ENCODE measurements around the gene IVNS1ABP. TPM values are rescaled to one million over a fixed set of nuclear protein-coding genes. Genes with fewer than 3 reads are reported as not detected.
"Not testable (repeated sequence)": the region's sequence is repeated elsewhere in the genome, so short reads cannot be mapped to it uniquely, and the experiment has no call there.

Gene IVNS1ABP
- total and polyA plus RNA-seq, 9 donors: 52.2 to 79.6 (median 61.4) TPM

DNA sequence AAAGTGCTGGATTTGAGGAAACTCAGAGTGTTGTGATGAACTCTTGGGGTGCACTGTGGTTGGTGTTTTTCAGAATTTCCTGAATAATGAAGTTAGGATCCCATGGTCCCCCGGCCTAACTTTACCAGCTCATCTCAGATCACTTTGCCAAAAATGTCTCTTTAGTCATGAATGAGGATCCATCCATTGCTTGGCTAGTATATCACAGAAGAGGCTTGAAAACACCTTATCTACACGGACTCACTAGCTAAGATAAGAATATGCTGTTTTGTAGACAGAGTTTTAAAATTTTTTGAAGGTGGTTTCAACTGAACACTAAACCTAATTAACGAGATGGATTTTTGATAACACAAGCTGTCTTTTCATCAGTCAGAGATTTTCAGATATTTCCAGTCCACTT, 53.8 kb downstream of the IVNS1ABP start:
- H3K27me3 ChIP-seq (ENCODE audit: control insufficient read depth, insufficient read depth, low read length): no peaks in the 10 kb centered on the region
- DNase-seq: no peak
- no peaks in the 10 kb centered on the region for H3K9me3 ChIP-seq (replicated peaks; ENCODE audit: control insufficient read depth, low read depth, low read length)
- no peak overlapping the region for H3K4me3 ChIP-seq (ENCODE audit: low read length)
- no peak overlapping the region for H3K27ac ChIP-seq (ENCODE audit: low read length)
- H3K36me3 ChIP-seq (ENCODE audit: control insufficient read depth, insufficient read depth, low read length): no peaks in the 10 kb centered on the region
- no peaks in the 10 kb centered on the region for H3K4me1 ChIP-seq (ENCODE audit: control insufficient read depth, insufficient read depth, low read length)
- WGBS (ENCODE audit: insufficient coverage): 100% methylated on average over 1 of the region's 3 CpGs

- no peaks in the 10 kb centered on the region for H3K27me3 ChIP-seq (ENCODE audit: control insufficient read depth, insufficient read depth, low read length)
- no peaks in the 10 kb centered on the region for H3K9me3 ChIP-seq (replicated peaks; ENCODE audit: control insufficient read depth, low read depth, low read length)
- no CpG with 5 or more reads among the region's 1 CpG for WGBS (ENCODE audit: insufficient coverage)
- H3K36me3 ChIP-seq (ENCODE audit: control insufficient read depth, insufficient read depth, low read length): no peaks in the 10 kb centered on the region
- no peak overlapping the region for H3K27ac ChIP-seq (ENCODE audit: low read length)
- no peaks in the 10 kb centered on the region for H3K4me1 ChIP-seq (ENCODE audit: control insufficient read depth, insufficient read depth, low read length)
- DNase-seq: no peak
- H3K4me3 ChIP-seq (ENCODE audit: low read length): no peak overlapping the region
These were observed 54.9 kb downstream of the IVNS1ABP start for GRCh38 chr1:185262151-185262550.

DNA sequence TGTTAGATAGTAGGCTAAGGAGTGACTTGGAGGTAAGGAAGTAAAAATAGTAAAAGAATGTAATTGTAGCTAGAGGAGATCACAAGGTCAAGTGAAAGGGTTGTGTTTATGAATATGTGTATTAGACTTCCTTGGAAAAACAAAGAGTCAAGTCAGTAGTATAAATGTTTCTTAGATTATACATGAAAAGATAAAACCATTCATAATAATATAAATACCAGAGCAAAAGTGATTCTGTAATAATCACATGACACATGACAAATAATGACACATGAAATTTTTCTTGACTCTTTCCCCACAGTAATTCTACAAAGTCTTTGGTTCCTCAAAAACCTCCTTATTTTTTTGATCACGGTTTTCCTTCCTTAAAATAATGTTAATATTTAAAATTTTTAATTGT, 56.4 kb downstream of the IVNS1ABP start:
- no CpG with 5 or more reads among the region's 1 CpG for WGBS (ENCODE audit: insufficient coverage)
- Histone ChIP-seq H3K4me1 (ENCODE audit: control insufficient read depth, insufficient read depth, low read length) (no peaks in the 10 kb centered on the region), H3K27me3 (ENCODE audit: control insufficient read depth, insufficient read depth, low read length) (no peaks in the 10 kb centered on the region), H3K36me3 (ENCODE audit: control insufficient read depth, insufficient read depth, low read length) (no peaks in the 10 kb centered on the region), H3K9me3 (replicated peaks; ENCODE audit: control insufficient read depth, low read depth, low read length) (no peaks in the 10 kb centered on the region), H3K27ac (ENCODE audit: low read length) (no peak overlapping the region), H3K4me3 (ENCODE audit: low read length) (no peak overlapping the region)
- DNase-seq: no peak

DNA sequence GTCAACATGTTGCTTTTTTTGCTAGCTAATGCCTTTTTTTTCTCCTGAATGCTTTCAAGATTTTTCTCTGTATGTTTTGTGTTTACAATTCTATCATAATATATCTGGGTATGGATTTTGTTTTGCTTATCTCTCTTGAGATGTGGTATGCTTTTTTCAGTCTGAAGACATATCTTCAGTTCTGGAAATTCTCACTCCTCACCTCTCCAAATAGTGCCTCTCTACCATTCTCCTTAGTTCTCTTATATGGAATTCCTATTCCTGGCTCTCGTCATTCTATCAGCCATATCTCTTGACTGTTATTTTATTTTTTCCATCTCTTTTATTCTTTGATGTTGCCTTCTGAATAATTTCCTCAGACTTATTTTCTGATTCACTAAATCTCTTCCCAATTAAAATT, 58.4 kb downstream of the IVNS1ABP start:
- no peak for DNase-seq
- 80% methylated on average over 1 of the region's 1 CpG for whole genome bisulfite sequencing (ENCODE audit: insufficient coverage)
- no peak overlapping the region for H3K4me3 ChIP-seq (ENCODE audit: low read length)
- no peaks in the 10 kb centered on the region for H3K27me3 ChIP-seq (ENCODE audit: control insufficient read depth, insufficient read depth, low read length)
- H3K36me3 ChIP-seq (ENCODE audit: control insufficient read depth, insufficient read depth, low read length): no peaks in the 10 kb centered on the region
- no peaks in the 10 kb centered on the region for H3K4me1 ChIP-seq (ENCODE audit: control insufficient read depth, insufficient read depth, low read length)
- H3K9me3 ChIP-seq (replicated peaks; ENCODE audit: control insufficient read depth, low read depth, low read length): no peaks in the 10 kb centered on the region
- no peak overlapping the region for H3K27ac ChIP-seq (ENCODE audit: low read length)

GRCh38 chr1:185257950-185258208, 59.2 kb downstream of the IVNS1ABP start:
- no peak for DNase-seq
- Histone ChIP-seq H3K36me3 (ENCODE audit: control insufficient read depth, insufficient read depth, low read length) (no peaks in the 10 kb centered on the region), H3K9me3 (replicated peaks; ENCODE audit: control insufficient read depth, low read depth, low read length) (no peaks in the 10 kb centered on the region), H3K27ac (ENCODE audit: low read length) (no peak overlapping the region), H3K27me3 (ENCODE audit: control insufficient read depth, insufficient read depth, low read length) (no peaks in the 10 kb centered on the region), H3K4me3 (ENCODE audit: low read length) (no peak overlapping the region), H3K4me1 (ENCODE audit: control insufficient read depth, insufficient read depth, low read length) (no peaks in the 10 kb centered on the region)
- WGBS (ENCODE audit: insufficient coverage): no CpG with 5 or more reads among the region's 2 CpGs

DNA sequence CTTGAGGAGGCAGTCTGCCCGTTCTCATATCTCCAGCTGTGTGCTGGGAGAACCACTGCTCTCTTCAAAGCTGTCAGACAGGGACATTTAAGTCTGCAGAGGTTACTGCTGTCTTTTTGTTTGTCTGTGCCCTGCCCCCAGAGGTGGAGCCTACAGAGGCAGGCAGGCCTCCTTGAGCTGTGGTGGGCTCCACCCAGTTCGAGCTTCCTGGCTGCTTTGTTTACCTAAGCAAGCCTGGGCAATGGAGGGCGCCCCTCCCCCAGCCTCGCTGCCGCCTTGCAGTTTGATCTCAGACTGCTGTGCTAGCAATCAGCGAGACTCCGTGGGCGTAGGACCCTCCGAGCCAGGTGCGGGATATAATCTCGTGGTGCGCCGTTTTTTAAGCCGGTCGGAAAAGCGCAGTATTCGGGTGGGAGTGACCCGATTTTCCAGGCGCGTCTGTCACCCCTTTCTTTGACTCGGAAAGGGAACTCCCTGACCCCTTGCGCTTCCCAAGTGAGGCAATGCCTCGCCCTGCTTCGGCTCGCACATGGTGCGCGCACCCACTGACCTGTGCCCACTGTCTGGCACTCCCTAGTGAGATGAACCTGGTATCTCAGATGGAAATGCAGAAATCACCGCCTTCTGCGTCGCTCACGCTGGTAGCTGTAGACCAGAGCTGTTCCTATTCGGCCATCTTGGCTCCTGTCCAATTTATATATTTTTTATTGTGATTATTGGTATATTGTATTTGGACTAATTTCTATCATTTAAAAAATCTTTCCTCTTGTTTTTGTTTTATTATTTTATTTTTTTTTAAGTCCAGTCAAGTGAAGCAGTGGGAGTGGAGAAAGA, 59.7 kb downstream of the IVNS1ABP start:
- DNase-seq; H3K9me3 ChIP-seq (replicated peaks; ENCODE audit: control insufficient read depth, low read depth, low read length); H3K27me3 ChIP-seq (ENCODE audit: control insufficient read depth, insufficient read depth, low read length); H3K36me3 ChIP-seq (ENCODE audit: control insufficient read depth, insufficient read depth, low read length); H3K4me1 ChIP-seq (ENCODE audit: control insufficient read depth, insufficient read depth, low read length); H3K27ac ChIP-seq (ENCODE audit: low read length); H3K4me3 ChIP-seq (ENCODE audit: low read length): not testable (repeated sequence)
- 97% methylated on average over 6 of the region's 32 CpGs for WGBS (ENCODE audit: insufficient coverage)

GRCh38 chr1:185255595-185255994, 61.4 kb downstream of the IVNS1ABP start:
- DNase-seq; H3K27ac ChIP-seq (ENCODE audit: low read length); H3K27me3 ChIP-seq (ENCODE audit: control insufficient read depth, insufficient read depth, low read length); H3K4me1 ChIP-seq (ENCODE audit: control insufficient read depth, insufficient read depth, low read length); H3K36me3 ChIP-seq (ENCODE audit: control insufficient read depth, insufficient read depth, low read length); H3K9me3 ChIP-seq (replicated peaks; ENCODE audit: control insufficient read depth, low read depth, low read length); H3K4me3 ChIP-seq (ENCODE audit: low read length): not testable (repeated sequence)
- no CpG with 5 or more reads among the region's 6 CpGs for WGBS (ENCODE audit: insufficient coverage)

DNA sequence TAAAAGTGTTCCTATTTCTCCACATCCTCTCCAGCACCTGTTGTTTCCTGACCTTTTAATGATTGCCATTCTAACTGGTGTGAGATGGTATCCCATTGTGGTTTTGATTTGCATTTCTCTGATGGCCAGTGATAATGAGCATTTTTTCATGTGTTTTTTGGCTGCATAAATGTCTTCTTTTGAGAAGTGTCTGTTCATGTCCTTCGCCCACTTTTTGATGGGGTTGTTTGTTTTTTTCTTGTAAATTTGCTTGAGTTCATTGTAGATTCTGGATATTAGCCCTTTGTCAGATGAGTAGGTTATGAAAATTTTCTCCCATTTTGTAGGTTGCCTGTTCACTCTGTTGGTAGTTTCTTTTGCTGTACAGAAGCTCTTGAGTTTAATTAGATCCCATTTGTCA, 64.6 kb downstream of the IVNS1ABP start:
- not testable (repeated sequence) for H3K9me3 ChIP-seq (replicated peaks; ENCODE audit: control insufficient read depth, low read depth, low read length); H3K27me3 ChIP-seq (ENCODE audit: control insufficient read depth, insufficient read depth, low read length); H3K36me3 ChIP-seq (ENCODE audit: control insufficient read depth, insufficient read depth, low read length); H3K4me1 ChIP-seq (ENCODE audit: control insufficient read depth, insufficient read depth, low read length); H3K27ac ChIP-seq (ENCODE audit: low read length); H3K4me3 ChIP-seq (ENCODE audit: low read length); DNase-seq
- no CpG with 5 or more reads among the region's 1 CpG for WGBS (ENCODE audit: insufficient coverage)

DNA sequence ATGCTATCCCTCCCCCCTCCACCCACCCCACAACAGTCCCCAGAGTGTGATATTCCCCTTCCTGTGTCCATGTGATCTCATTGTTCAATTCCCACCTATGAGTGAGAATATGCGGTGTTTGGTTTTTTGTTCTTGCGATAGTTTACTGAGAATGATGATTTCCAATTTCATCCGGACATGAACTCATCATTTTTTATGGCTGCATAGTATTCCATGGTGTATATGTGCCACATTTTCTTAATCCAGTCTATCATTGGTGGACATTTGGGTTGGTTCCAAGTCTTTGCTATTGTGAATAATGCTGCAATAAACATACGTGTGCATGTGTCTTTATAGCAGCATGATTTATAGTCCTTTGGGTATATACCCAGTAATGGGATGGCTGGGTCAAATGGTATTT, 65.1 kb downstream of the IVNS1ABP start:
- not testable (repeated sequence) for DNase-seq; H3K27ac ChIP-seq (ENCODE audit: low read length)
- WGBS (ENCODE audit: insufficient coverage): no CpG with 5 or more reads among the region's 4 CpGs

DNA sequence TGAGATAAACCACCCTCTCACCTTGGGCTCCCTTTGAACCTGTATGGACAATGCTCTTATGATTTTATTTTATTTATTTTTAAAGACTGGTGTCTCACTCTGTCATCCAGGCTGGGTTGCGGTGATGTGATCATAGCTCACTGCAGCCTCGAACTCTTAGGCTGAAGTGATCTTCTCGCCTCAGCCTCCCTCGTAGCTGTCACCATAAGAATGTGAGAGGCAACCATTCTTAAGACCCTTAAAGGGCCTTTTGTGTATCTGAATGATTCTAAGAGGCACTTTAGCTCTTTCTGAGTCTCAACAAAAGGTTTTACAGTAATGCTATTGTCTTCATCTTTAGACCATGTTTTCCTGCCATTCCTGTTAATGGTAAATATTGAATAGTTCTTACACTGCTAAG, 67.0 kb downstream of the IVNS1ABP start:
- Histone ChIP-seq H3K27me3 (ENCODE audit: control insufficient read depth, insufficient read depth, low read length) (no peaks in the 10 kb centered on the region), H3K4me3 (ENCODE audit: low read length) (no peak overlapping the region), H3K9me3 (replicated peaks; ENCODE audit: control insufficient read depth, low read depth, low read length) (no peaks in the 10 kb centered on the region), H3K4me1 (ENCODE audit: control insufficient read depth, insufficient read depth, low read length) (no peaks in the 10 kb centered on the region), H3K36me3 (ENCODE audit: control insufficient read depth, insufficient read depth, low read length) (no peaks in the 10 kb centered on the region), H3K27ac (ENCODE audit: low read length) (no peak overlapping the region)
- DNase-seq: no peak
- WGBS (ENCODE audit: insufficient coverage): no CpG with 5 or more reads among the region's 4 CpGs

More for the DNA sequence above, 65.1 kb downstream of the IVNS1ABP start:
- not testable (repeated sequence) for H3K4me3 ChIP-seq (ENCODE audit: low read length); H3K36me3 ChIP-seq (ENCODE audit: control insufficient read depth, insufficient read depth, low read length); H3K27me3 ChIP-seq (ENCODE audit: control insufficient read depth, insufficient read depth, low read length); H3K9me3 ChIP-seq (replicated peaks; ENCODE audit: control insufficient read depth, low read depth, low read length); H3K4me1 ChIP-seq (ENCODE audit: control insufficient read depth, insufficient read depth, low read length)

DNA sequence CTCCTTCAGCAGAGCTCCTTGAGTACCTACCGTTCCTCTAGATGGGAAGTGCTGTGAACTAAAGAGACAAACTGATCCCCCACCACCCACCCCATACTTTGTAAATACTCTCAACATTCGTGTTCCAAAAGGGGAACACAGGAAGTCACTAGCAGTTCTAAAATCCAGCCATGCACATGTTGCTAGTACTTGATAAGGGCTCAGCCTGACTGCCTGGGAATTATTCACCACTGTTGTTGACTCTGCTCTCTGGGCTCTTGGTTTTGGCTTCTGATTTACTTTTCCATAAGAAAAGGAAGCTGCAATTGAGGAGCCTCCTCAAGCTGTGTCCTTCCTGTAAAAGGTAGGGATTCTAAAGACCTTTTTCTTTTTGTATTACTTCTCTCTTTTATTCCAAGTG, 67.5 kb downstream of the IVNS1ABP start:
- Histone ChIP-seq H3K27ac (ENCODE audit: low read length) (no peak overlapping the region), H3K9me3 (replicated peaks; ENCODE audit: control insufficient read depth, low read depth, low read length) (no peaks in the 10 kb centered on the region), H3K27me3 (ENCODE audit: control insufficient read depth, insufficient read depth, low read length) (no peaks in the 10 kb centered on the region), H3K4me3 (ENCODE audit: low read length) (no peak overlapping the region), H3K36me3 (ENCODE audit: control insufficient read depth, insufficient read depth, low read length) (no peaks in the 10 kb centered on the region), H3K4me1 (ENCODE audit: control insufficient read depth, insufficient read depth, low read length) (no peaks in the 10 kb centered on the region)
- DNase-seq: peak; percentile 10
- WGBS (ENCODE audit: insufficient coverage): 25% methylated on average over 1 of the region's 2 CpGs

Measured in muscle of leg (tissue), 11 donors.